Activated naive CD8-positive, alpha-beta T cell treated with anti-CD3 and anti-CD28 coated beads, Interleukin-2, amount 50 U/mL, for 16 hours (primary cell): ENCODE results near the gene KSR2.
"Not testable (repeated sequence)": the region's sequence is repeated elsewhere in the genome, so short reads cannot be mapped to it uniquely, and the experiment has no call there.

Experiments
- DNase-seq: peaks from one replicate; pipeline ENCODE4 v3.0.0-alpha.2; 2020; ENCODE audit warnings: low read depth, low spot score

KSR2 gene

DNA sequence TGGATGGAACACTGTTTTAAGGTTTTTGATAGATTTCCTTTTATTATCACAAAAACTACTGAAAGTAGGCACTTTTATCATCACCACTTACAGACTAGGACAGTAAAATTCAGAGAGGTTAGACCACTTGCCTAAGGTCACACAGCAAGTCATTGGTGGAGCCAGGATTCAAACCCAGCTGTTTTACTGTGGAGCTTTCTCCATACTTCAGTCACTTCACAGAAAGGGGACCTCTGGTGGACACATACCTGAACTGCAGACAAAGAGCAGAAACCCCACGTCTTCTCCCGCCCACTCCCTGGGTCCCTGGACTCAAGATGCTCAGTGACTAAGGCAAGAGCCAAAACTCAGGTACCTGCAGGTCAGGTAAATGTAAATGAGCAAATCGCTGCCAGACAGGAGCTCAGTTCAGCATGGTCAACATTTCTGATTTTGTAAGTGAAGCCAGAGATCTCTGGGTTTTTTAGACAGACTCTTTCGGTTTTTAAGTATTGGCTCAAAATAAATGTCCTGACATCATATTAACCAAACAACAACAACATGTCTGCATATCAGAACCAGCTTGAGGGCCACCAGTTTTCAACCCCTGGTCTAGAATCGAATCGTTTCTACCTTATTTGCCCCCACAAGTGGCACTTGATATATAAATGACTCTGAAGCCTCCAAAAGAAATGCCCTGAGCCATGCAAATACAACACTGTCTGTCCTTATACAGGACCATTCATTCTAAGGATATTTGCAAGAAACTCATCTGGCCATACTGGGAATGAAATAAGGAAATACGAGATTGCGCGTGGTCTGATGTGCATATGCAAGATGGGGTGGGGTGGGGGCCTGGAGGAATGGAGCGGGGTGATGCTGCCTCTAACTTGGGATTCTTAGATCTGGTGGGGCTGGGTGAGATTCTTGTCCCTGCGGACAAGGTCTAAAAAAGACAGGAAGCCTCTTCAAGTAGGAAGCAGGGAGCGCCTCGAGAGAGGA lies 110.9 kb downstream of the KSR2 start:
- peak; percentile 11 for DNase-seq

GRCh38 chr12:117857139-117857538 lies 111.7 kb downstream of the KSR2 start:
- DNase-seq, result not testable (repeated sequence)

GRCh38 chr12:117855165-117855564 lies 113.6 kb downstream of the KSR2 start:
- DNase-seq, result no peak

- DNase-seq, result no peak
Observed at GRCh38 chr12:117854339-117855012, 114.3 kb downstream of the KSR2 start.

- DNase-seq, result no peak
Observed at GRCh38 chr12:117853600-117853999, 115.2 kb downstream of the KSR2 start.

DNA sequence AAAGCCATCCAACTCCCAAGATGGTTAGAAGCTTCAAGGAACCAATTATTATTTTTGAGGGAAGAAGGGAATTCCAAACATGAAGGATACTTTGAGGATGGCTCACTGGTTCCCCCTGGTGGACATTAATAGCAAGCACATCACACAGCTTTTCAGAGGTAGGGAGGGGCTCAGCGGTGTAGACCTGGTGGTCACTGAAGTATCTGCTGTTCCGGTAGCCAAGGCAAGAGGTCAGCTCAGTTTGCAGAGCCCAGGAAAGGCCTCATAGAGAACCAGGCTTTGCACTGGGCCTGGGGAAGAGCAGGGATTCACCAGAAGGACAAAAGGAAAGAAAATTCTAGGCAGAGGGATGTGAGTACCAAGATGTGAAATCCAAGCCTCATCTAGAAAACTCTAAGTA lies 118.7 kb downstream of the KSR2 start:
- no peak for DNase-seq

GRCh38 chr12:117847371-117847770 lies 121.4 kb downstream of the KSR2 start:
- no peak for DNase-seq

DNA sequence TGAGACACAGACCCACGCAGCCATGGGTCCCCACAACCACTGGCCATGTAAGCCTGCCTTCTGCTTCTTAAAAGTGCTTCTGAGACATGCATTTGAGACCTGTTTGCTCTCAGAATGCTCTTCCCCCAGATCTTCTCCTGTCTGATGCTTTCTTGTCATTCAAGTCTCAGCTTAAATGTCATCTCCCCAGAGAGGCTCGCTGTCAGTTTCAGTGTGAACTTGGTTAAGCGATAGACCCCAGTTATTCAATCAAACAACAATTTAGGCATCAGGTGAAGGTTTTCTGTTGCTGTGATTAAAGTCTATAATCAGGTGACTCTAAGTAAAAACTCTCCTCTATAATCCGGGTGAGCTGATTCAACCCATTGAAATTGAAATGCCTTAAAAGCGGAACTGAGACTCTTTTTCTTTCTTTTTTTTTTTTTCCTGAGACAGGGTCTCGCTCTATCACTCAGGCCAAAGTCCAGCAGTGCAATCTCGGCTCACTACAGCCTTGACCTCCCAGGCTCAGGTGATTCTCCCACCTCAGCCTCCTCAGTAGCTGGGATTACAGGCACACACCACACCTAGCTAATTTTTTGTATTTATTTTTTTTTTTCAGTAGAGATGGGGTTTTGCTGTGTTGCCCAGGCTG lies 123.4 kb downstream of the KSR2 start:
- DNase-seq, result no peak

DNA sequence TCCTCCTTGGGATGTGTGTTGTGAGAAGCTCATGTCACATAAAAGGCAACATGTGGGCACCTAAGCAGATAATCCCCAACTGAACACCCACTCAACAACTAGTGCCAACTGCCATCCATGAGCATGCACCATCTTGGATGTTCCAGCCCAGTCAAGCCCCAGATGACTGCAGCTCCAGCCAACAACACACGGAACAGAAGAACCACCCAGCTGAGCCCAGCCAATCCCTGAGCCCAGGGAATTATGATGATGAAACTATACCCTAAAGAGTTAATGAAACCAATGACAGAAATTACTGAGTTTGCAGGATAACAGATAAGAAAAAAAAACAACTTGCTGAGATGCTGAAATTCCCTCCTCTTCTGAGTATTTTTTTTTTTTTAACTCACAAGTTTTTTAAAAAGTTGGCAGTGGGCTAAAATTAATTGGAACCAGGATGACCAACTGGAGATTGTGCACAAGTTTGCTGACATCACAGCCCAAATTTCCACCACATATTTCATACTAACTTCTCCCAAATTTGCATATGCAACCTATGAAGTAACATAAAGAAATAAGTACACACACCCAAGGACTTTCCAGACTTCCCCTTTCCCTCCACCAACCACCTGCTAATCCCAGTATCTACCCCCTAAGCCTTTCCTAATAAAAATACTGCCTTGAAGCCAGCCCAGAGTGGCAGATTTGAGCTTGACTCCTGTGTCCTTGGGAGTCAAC lies 124.5 kb downstream of the KSR2 start:
- no peak for DNase-seq

DNA sequence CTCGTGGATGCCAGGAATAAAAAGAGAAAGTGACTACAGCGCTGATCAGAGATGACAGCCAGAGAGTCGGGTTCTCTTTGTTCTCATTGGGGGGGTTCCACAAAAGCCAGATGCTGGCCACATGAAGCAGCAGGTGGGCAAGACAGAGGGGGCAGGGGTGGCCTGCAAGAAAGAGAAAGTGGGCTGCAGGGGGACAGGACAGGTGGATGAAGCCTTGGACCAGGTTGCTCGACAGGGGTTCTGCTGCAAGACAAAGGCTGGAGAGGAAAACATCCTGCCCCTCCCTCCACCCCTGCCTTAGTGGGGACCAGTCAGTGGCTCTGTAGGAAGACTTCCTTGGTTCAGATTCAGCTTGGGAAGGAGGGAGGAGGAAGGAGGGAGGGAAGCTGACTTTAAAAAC lies 126.2 kb downstream of the KSR2 start:
- DNase-seq, result no peak

GRCh38 chr12:117842220-117842619 lies 126.6 kb downstream of the KSR2 start:
- DNase-seq, result no peak

DNA sequence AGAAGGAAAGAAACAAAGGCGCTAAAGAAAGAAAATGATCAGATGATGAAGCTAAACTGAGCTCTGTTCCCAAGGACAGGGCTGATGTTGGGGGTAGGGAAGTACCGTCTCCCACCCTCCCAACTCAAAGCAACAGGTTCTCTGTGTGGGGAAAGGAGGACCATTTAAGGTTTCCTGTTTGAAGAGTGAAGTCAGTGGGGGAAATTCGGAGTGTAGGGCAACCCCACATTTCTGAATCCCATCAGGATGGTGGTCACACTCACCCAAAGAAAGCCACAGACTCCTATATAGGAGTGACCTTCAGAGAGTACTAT lies 131.1 kb downstream of the KSR2 start:
- DNase-seq, result no peak

DNA sequence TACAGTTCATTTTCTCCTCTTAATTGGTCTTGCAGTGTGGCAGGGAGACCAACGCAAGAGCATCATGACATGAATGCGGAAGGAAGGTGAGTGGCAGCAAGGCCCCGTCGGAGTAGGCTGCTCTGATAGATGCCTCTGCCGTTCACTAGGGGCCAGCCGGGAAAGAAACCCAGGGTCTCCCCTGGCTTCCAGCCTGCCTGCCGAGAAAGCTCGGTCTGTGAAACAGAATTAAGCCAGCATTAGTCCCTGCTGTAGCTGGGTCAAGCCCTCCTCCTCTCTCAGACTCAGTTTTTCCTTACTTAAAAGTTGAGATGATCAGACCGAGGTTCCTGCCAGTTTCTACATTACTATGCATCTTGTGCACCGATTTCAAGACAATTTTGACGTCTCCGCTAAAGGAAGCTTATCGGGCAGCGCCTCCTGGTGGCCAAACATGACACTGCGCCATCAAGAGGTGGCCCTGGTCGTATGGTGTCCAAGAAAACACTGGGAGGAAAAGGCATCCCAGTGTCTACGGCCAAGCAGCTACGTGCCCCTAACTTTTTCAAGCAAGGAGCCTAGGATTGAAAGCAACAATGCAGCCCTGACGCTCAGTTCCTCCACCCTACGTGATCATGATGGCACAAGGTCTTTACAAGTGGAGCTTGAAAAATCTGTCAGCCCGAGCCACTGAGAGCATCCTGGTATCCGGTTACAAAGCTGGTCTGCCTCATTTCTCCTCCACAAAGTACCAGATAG lies 131.6 kb downstream of the KSR2 start:
- DNase-seq, result peak; percentile 38

DNA sequence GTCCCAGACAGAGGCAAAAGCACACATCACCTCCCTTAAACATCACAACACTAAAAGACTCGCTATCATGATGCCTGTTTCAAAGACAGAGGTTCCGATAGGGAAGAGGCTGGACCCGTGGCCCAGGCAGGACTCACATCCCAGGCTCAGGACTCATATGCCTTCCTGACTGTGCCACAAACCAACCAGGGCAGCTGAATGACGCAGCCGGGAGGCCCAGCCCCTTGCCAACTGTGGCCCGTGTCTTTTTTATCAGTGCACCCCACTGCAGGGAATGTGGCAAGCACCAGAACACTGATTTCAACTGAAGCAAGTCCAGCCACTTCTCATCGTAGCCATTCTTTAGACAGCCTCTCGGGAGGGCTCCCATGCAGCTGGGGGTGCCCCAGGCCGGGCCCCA lies 132.3 kb downstream of the KSR2 start:
- DNase-seq, result no peak

GRCh38 chr12:117835156-117835555 lies 133.6 kb downstream of the KSR2 start:
- DNase-seq, result no peak

DNA sequence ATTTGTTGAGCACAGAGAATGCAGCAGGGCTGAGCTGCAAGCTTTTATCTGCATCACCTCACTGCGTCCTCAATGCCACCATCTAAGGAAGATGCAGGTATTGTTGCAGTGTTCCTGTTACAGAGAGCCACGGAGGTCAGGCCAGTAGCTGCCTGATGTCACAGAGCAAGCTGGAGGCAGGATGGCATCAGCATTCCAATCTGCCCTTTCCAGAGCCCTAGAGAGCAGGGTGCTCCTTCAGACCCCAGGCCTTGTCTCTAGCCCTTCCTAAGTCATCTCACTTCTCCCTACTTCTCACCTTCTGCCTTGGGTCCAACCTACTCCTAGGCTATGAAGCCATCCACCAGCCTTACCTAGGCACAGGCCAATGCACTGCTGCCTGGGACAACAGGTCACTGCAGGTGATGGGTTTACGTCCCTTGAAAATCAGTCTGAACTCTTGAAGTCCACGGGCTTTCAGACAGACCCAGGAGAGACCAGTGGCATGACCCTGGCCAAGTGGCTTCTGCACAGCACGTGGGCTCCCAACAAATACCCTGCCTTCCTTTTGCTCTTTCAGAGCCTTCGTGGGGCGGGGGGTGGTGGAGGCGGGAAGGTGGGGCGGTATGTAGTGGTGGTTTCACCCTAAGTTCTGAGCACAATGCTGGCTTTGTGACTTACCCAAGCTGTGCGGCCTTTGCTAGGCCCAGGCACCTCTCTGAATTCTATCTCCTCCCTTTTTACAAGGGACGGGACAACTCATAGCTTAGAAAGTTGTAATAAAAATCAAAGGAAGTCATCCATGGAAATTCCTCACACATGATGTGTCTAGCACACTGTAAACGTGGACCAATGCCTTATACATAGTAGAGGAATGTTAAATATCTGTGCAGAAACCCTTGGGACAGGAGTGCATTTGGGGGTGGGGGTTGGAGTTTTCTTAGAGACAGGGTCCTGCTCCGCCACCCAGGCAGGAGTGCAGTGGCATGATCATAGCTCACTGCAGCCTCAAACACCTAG lies 136.0 kb downstream of the KSR2 start:
- no peak for DNase-seq

- DNase-seq, result no peak
Observed at GRCh38 chr12:117830471-117830870, 138.3 kb downstream of the KSR2 start.

DNA sequence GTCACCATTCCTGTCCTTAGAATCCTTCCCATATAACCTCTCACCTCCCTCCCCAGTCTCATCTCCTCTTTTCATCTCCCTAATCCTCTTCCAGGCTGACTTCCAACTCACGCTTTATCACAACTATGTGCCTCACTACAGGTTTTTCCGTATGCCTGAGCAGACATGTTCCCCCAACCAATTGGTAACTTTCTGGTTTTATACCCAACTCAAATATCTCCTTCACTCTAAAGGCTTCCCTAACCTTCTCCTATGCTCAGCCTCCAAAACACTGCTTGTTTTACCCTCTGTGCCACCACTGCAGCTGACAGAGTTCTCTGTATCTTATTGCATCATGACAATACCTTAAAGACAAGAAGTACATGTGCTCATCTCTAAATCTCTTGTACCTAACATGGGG lies 139.7 kb downstream of the KSR2 start:
- DNase-seq, result no peak

DNA sequence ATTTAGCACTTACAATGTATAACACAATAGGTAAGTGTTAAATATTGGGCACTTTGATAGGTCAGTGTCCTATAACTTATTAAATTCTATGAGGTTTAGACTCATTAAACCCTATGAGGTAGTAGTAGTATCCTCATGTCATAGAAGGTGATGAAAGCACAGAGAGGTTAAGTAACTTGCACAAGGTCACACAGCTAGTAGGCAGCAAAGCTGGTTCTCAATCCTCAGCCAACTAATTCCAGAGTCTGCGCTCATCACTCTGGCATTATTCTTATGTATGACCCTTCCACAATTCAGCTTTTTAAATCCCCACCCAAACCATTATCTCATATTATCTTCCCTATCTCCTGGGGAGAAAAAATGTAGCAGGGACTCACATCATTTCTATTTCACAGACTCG lies 141.1 kb downstream of the KSR2 start:
- no peak for DNase-seq

GRCh38 chr12:117825827-117826226 lies 143.0 kb downstream of the KSR2 start:
- no peak for DNase-seq
